PC-9 (cell line): ENCODE measurements around the gene CCDC63. TPM values are rescaled to one million over a fixed set of nuclear protein-coding genes. Genes with fewer than 3 reads are reported as not detected.

ENCODE experiments used
- BruUV-seq: library from RNA; stranded (reverse); fragments of 400-500 nt; replicated peaks from 2 replicates; lab custom pipeline; 2021; lab: Mats Ljungman, UMichigan
- CTCF ChIA-PET: fragments of 300-600 bp; sonication (Branson Sonifier 250); formaldehyde crosslinking; loops from one replicate; lab custom pipeline; 2022; ENCODE audit warnings: antibody characterized with exemption; lab: Charles Lee
- POLR2A ChIA-PET: fragments of 300-600 bp; sonication (Branson Sonifier 250); formaldehyde crosslinking; loops from one replicate; lab custom pipeline; 2022; ENCODE audit warnings: antibody characterized with exemption; ENCODE audit not compliant: unreplicated experiment; lab: Charles Lee
- DNase-seq, 2 experiments: peaks; one replicate each; pipeline versions ENCODE4 v3.0.0 to v3.0.0-alpha.2; 2015 to 2022; ENCODE audit warnings: mixed read lengths in 1 of 2
- H2AFZ ChIP-seq: fragments of 200-600 bp; sonication (generic); 2 replicates; pipeline ENCODE4 v1.8.1; 2017; ENCODE audit warnings: antibody characterized with exemption
- H3F3A ChIP-seq: fragments of 200-600 bp; sonication (generic); 2 replicates; pipeline ENCODE4 v1.8.1; 2017; ENCODE audit warnings: antibody characterized with exemption, mild to moderate bottlenecking, low read depth; ENCODE audit not compliant: insufficient read depth
- H3K27ac ChIP-seq: fragments of 200-600 bp; sonication (generic); 2 replicates; pipeline ENCODE4 v1.6.1; 2016; ENCODE audit warnings: mixed run types
- H3K27me3 ChIP-seq: fragments of 200-600 bp; sonication (generic); 2 replicates; pipeline ENCODE4 v1.6.1; 2016; ENCODE audit warnings: low read depth, mixed run types; ENCODE audit not compliant: insufficient read depth
- H3K36me3 ChIP-seq: fragments of 200-600 bp; sonication (generic); 2 replicates; pipeline ENCODE4 v1.6.1; 2016; ENCODE audit warnings: low read depth, mixed run types
- H3K4me1 ChIP-seq: fragments of 200-600 bp; sonication (generic); replicated peaks from 2 replicates; pipeline ENCODE4 v1.6.1; 2016; ENCODE audit warnings: mixed run types; ENCODE audit not compliant: insufficient read depth
- H3K4me2 ChIP-seq: fragments of 200-600 bp; sonication (generic); 2 replicates; pipeline ENCODE4 v1.6.1; 2017; ENCODE audit warnings: mixed run types
- H3K4me3 ChIP-seq: fragments of 200-600 bp; sonication (generic); 2 replicates; pipeline ENCODE4 v1.6.1; 2016; ENCODE audit warnings: mixed run types
- H3K79me2 ChIP-seq: fragments of 200-600 bp; sonication (generic); 2 replicates; pipeline ENCODE4 v1.6.1; 2017; ENCODE audit warnings: low read depth, mixed run types
- H3K9me2 ChIP-seq: fragments of 200-600 bp; sonication (generic); 2 replicates; pipeline ENCODE4 v1.8.1; 2017; ENCODE audit warnings: mild to moderate bottlenecking; ENCODE audit not compliant: insufficient read depth
- H3K9me3 ChIP-seq: fragments of 200-600 bp; sonication (generic); 2 replicates; pipeline ENCODE4 v1.8.1; 2016; ENCODE audit warnings: low read depth; ENCODE audit not compliant: insufficient read depth
- H4K20me1 ChIP-seq: fragments of 200-600 bp; sonication (generic); 2 replicates; pipeline ENCODE4 v1.8.1; 2017; ENCODE audit not compliant: insufficient read depth
- CTCF ChIP-seq: fragments of 200-600 bp; sonication (generic); conservative IDR thresholded peaks from 2 replicates; pipeline ENCODE4 v1.6.1; 2017; ENCODE audit warnings: mixed run types, antibody characterized with exemption, mild to moderate bottlenecking, moderate library complexity
- EZH2 ChIP-seq: fragments of 200-600 bp; sonication (generic); IDR thresholded peaks from 2 replicates; pipeline ENCODE4 v1.8.0; 2017; ENCODE audit warnings: antibody characterized with exemption, low read depth
- intact Hi-C: fragments of 100-400 bp; cut with micrococcal nuclease; formaldehyde crosslinking; loops from one replicate; pipeline ENCODE4 v1.10.0; 2022; ENCODE audit not compliant: unreplicated experiment
- total RNA-seq: library from RNA; stranded (reverse); gene quantifications from 2 replicates; pipeline ENCODE4 v1.2.3, GENCODE V29; 2021

Gene CCDC63
- total RNA-seq, 1 experiment from 2014 or later, result not detected

GRCh38 chr12:110935588-110935987, 88.8 kb downstream of the CCDC63 start:
- H2AFZ ChIP-seq, result no peak overlapping the region
- H4K20me1 ChIP-seq, result no peaks in the 10 kb centered on the region
- H3K79me2 ChIP-seq, result no peaks in the 10 kb centered on the region
- TF ChIP-seq CTCF (no peak), EZH2 (no peak)
- H3K27ac ChIP-seq, result no peak overlapping the region
- no peaks in the 10 kb centered on the region for H3K9me2 ChIP-seq
- no peak for DNase-seq
- intact Hi-C loops, result loop anchor here (2.0 to 5.0 kb wide), 2 partner anchors 19 to 377 kb away; no protein-coding TSS in a partner anchor
- no peaks in the 10 kb centered on the region for H3K36me3 ChIP-seq
- no peaks in the 10 kb centered on the region for H3K9me3 ChIP-seq
- no peak overlapping the region for H3K4me3 ChIP-seq
- ChIA-PET CTCF (interaction anchor here (0.7 kb wide), 1 partner anchor 1158 kb away, joined by 5 read pairs; no protein-coding TSS in a partner anchor), POLR2A (no interaction called here)
- H3F3A ChIP-seq, result no peaks in the 10 kb centered on the region
- H3K27me3 ChIP-seq, result no peaks in the 10 kb centered on the region
- H3K4me2 ChIP-seq, result no peak overlapping the region
- peaks cover 25% of the 10 kb centered on the region for H3K4me1 ChIP-seq
- no TSS peak for BruUV-seq

- Histone ChIP-seq H3F3A (no peaks in the 10 kb centered on the region), H3K79me2 (no peaks in the 10 kb centered on the region), H3K4me3 (no peak overlapping the region), H3K36me3 (no peaks in the 10 kb centered on the region), H3K4me2 (0 out of 2 replicates have a peak overlapping the region, but pooled peaks have one; percentile 64), H3K27ac (no peak overlapping the region), H3K9me3 (no peaks in the 10 kb centered on the region), H2AFZ (no peak overlapping the region), H3K27me3 (no peaks in the 10 kb centered on the region), H3K4me1 (peaks cover 25% of the 10 kb centered on the region), H3K9me2 (no peaks in the 10 kb centered on the region), H4K20me1 (no peaks in the 10 kb centered on the region)
- POLR2A ChIA-PET, result no interaction called here
- intact Hi-C loops, result loop anchor here (1.0 to 5.0 kb wide), 2 partner anchors 363 to 376 kb away; no protein-coding TSS in a partner anchor
- no TSS peak for BruUV-seq
- TF ChIP-seq EZH2 (no peak), CTCF (no peak)
- CTCF ChIA-PET, result interaction anchor here (1.0 kb wide), 1 partner anchor 24 kb away, joined by 4 read pairs; no protein-coding TSS in a partner anchor
- DNase-seq, result no peak
Measured at GRCh38 chr12:110936367-110937103, 89.7 kb downstream of the CCDC63 start.

GRCh38 chr12:110937104-110937641, 90.4 kb downstream of the CCDC63 start:
- no TSS peak for BruUV-seq
- POLR2A ChIA-PET, result no interaction called here

More at GRCh38 chr12:110937104-110937641, 90.4 kb downstream of the CCDC63 start:
- no peaks in the 10 kb centered on the region for H4K20me1 ChIP-seq
- no peaks in the 10 kb centered on the region for H3K9me3 ChIP-seq
- intact Hi-C loops, result loop anchor here (1.0 to 5.0 kb wide), 2 partner anchors 362 to 375 kb away; no protein-coding TSS in a partner anchor
- H3K27me3 ChIP-seq, result no peaks in the 10 kb centered on the region
- H3K4me1 ChIP-seq, result peaks cover 25% of the 10 kb centered on the region
- no peak overlapping the region for H3K27ac ChIP-seq
- TF ChIP-seq EZH2 (no peak), CTCF (peak; percentile 97)
- peak overlapping the region; percentile 64 for H3K4me2 ChIP-seq
- no peaks in the 10 kb centered on the region for H3K79me2 ChIP-seq
- peak overlapping the region; percentile 59; the same call in 1 of the 2 replicates for H2AFZ ChIP-seq
- no peaks in the 10 kb centered on the region for H3K36me3 ChIP-seq
- CTCF ChIA-PET, result interaction anchor here (1.0 kb wide), 1 partner anchor 23 kb away, joined by 4 read pairs; no protein-coding TSS in a partner anchor
- DNase-seq, result peak; percentile 36 to 49
- no peaks in the 10 kb centered on the region for H3F3A ChIP-seq
- no peaks in the 10 kb centered on the region for H3K9me2 ChIP-seq
- no peak overlapping the region; the same call in 1 of the 2 replicates for H3K4me3 ChIP-seq
